NAMALWA (cell line): Measurements from ENCODE around the gene CERCAM.

Source experiments
- DNase-seq: peaks from one replicate; pipeline ENCODE4 v3.0.0-alpha.2; 2015; ENCODE audit warnings: low spot score

Gene CERCAM

GRCh38 chr9:128469070-128469469 lies 48.4 kb downstream of the CERCAM start:
- DNase-seq: no peak

- DNase-seq: peak; percentile 22
These were observed 49.9 kb downstream of the CERCAM start for GRCh38 chr9:128470560-128470959.

GRCh38 chr9:128473104-128473503 lies 52.4 kb downstream of the CERCAM start:
- DNase-seq: no peak

- DNase-seq: no peak
These were observed 55.2 kb downstream of the CERCAM start for GRCh38 chr9:128475867-128476266.

GRCh38 chr9:128479262-128479661 lies 58.6 kb downstream of the CERCAM start:
- DNase-seq: no peak

GRCh38 chr9:128481561-128481960 lies 60.9 kb downstream of the CERCAM start:
- no peak for DNase-seq

- no peak for DNase-seq
These were observed 61.5 kb downstream of the CERCAM start for GRCh38 chr9:128482186-128482585.

GRCh38 chr9:128484686-128485413 lies 64.2 kb downstream of the CERCAM start:
- DNase-seq: no peak

GRCh38 chr9:128485414-128485855 lies 64.8 kb downstream of the CERCAM start:
- no peak for DNase-seq

- DNase-seq: no peak
These were observed 65.5 kb downstream of the CERCAM start for GRCh38 chr9:128486201-128486600.
